Measurements from ENCODE around the gene HAUS8. TPM values are rescaled to one million over a fixed set of nuclear protein-coding genes. Genes with fewer than 3 reads are reported as not detected.
"Not testable (repeated sequence)": the region's sequence is repeated elsewhere in the genome, so short reads cannot be mapped to it uniquely, and the experiment has no call there.

Gene HAUS8
- total RNA-seq, 2 donors from 2014 or later, result 26.0 to 35.2 TPM

DNA sequence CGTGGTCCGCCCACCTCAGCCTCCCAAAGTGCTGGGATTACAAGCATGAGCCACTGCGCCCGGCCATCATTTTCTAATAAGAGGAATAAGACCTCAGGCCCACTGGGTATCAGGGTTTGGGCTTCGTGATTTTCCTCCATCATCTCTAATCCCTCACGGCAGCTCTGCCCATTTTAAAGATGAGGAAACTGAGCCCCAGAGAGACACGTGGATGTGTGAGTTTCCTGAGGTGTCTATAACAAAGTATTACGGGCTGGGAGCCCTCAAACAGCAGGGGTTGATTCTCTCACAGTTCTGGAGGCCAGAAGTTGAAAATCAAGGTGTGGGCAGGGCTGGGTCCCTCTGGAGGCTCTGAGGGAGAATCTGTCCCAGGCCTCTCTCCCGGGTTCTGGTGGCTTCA, 34.0 kb upstream of the HAUS8 start:
- peaks cover 72% of the 10 kb centered on the region for H3K36me3 Mint-ChIP-seq (ENCODE audit: low read depth)
- H3K27ac Mint-ChIP-seq, result peak overlapping the region; percentile 43
- no peak overlapping the region for H3K4me3 Mint-ChIP-seq
- no peaks in the 10 kb centered on the region for H3K27me3 Mint-ChIP-seq
- no peak for ATAC-seq (replicated peaks)
- H3K9me3 Mint-ChIP-seq, result no peaks in the 10 kb centered on the region
- peaks cover 22% of the 10 kb centered on the region for H3K4me1 Mint-ChIP-seq

DNA sequence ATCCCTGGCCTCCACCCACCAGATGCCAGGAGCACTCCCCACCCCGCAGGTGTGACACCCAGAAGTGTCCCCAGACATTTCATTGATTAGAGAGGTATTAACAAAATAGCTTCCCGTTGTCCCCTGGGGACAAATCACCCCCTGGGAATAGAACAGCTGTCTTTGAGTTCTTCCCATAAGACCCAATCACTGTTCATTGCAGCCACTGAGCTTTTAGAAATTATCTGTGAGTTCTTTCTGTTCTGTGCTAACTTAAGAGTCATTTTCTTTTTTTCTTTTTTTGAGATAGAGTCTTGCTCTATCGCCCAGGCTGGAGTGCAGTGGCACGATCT, 33.2 kb upstream of the HAUS8 start:
- H3K4me3 Mint-ChIP-seq, result no peak overlapping the region
- peaks cover 76% of the 10 kb centered on the region for H3K36me3 Mint-ChIP-seq (ENCODE audit: low read depth)
- no peaks in the 10 kb centered on the region for H3K27me3 Mint-ChIP-seq
- no peaks in the 10 kb centered on the region for H3K9me3 Mint-ChIP-seq
- ATAC-seq (replicated peaks), result no peak
- H3K4me1 Mint-ChIP-seq, result peaks cover 23% of the 10 kb centered on the region
- H3K27ac Mint-ChIP-seq, result no peak overlapping the region

DNA sequence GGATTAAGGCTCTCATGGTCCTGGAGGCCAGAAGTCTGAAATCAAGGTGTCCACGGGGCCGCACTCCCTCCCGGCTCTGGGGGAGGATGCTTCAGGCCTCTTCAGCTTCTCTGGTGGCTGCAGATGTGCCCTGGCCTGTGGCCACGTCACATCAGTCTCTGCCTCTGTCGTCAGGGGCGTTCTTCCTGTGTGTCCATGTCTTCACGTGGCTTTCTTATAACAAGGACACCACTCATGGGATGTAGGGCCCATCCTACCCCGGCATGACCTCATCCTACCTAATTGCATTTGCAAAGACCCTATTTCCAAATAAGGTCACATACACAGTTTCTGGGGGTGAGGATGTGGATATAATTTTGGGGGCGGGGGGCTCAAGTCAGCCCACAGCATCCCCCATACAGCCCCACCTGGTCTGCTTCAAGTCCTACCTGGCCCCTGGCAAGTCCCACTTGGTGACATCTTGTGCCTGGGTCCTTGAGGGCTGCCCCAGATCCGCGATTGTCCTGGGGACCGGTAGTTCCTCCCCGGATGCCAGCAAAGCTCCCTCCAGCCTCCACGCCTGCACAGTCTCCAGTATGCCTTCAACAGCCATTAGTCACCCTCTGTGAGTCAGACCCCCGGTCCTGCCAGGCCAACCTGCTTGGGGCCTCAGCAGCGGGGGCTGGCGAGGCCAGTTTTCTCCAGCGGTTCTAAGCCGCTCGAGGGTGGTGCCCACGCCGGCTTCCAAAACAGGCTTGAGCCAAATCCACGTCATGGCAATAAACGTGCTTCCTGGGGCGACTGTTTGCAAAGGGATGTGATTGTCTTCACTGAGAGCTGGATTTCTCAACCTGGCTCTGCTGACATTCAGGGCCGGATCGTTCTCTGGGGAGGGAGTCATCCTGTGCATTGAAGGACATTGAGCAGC, 32.5 kb upstream of the HAUS8 start:
- Mint-ChIP-seq H3K4me1 (peaks cover 23% of the 10 kb centered on the region), H3K27me3 (no peaks in the 10 kb centered on the region), H3K4me3 (no peak overlapping the region), H3K9me3 (no peaks in the 10 kb centered on the region), H3K27ac (no peak overlapping the region), H3K36me3 (ENCODE audit: low read depth) (peaks cover 76% of the 10 kb centered on the region)
- peak; percentile 72 for ATAC-seq (replicated peaks)

DNA sequence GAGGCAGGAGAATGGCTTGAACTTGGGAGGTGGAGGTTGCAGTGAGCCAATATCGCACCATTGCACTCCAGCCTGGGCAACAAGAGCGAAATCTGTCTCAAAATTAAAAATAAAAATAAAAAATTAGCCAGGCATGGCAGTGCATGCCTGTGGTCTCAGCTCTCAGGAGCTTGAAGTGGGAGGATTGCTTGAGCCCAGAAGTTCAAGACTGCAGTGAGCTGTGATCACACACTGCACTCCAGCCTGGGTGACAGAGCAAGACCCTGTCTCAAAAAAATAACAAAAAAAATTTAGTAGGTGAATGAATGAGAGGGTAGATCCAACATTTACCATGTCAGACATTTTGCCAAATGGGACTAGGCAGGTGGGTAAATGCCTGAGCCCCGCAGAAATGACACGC, 31.7 kb upstream of the HAUS8 start:
- ATAC-seq (replicated peaks); H3K9me3 Mint-ChIP-seq; H3K27ac Mint-ChIP-seq; H3K4me3 Mint-ChIP-seq; H3K27me3 Mint-ChIP-seq: not testable (repeated sequence)
- Mint-ChIP-seq H3K36me3 (ENCODE audit: low read depth) (peaks cover 80% of the 10 kb centered on the region), H3K4me1 (peaks cover 20% of the 10 kb centered on the region)

DNA sequence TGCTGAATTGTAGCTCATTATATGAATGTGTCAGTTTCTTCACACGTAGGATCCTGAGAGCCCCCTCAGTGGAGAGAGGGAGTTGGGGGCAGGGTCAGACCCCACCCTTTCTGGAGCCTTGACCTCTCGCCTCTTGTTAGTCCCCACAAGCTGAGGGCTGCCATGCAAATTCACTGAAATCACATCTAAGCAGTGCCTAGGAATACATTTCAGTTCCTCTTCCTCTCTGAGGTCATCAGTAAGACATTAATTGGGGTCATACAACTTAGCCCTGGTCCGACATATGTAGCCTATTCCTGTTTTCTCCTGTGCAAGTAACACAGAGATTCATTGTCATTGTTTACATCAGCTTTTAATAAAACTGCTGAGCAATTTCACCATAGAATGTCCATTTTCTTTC, 30.3 kb upstream of the HAUS8 start:
- Mint-ChIP-seq H3K9me3 (no peaks in the 10 kb centered on the region), H3K27ac (no peak overlapping the region), H3K4me1 (peaks cover 19% of the 10 kb centered on the region), H3K36me3 (ENCODE audit: low read depth) (peaks cover 88% of the 10 kb centered on the region), H3K27me3 (no peaks in the 10 kb centered on the region), H3K4me3 (no peak overlapping the region)
- no peak for ATAC-seq (replicated peaks)

DNA sequence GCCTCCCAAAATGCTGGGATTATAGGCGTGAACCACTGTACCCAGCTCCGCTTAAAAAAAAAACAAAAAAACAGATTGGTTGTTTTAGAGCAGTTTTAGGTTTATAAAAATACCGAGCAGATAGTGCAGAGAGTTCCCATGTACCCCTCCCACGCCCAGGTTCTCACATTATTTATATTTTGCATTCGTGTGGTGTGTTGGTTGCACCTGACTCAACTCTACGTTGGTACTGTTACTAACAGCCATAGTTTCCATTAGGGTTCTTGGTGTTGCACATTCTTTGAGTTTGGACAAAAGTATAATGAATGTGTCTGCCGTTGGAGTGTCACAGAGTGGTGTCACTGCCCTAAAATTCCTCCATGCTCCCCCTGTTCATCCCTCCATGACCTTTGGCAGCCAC, 29.4 kb upstream of the HAUS8 start:
- no peaks in the 10 kb centered on the region for H3K9me3 Mint-ChIP-seq
- H3K4me1 Mint-ChIP-seq, result peaks cover 19% of the 10 kb centered on the region
- no peaks in the 10 kb centered on the region for H3K27me3 Mint-ChIP-seq
- H3K36me3 Mint-ChIP-seq (ENCODE audit: low read depth), result peaks cover 91% of the 10 kb centered on the region
- ATAC-seq (replicated peaks), result peak; percentile 67
- H3K4me3 Mint-ChIP-seq, result no peak overlapping the region
- no peak overlapping the region for H3K27ac Mint-ChIP-seq

DNA sequence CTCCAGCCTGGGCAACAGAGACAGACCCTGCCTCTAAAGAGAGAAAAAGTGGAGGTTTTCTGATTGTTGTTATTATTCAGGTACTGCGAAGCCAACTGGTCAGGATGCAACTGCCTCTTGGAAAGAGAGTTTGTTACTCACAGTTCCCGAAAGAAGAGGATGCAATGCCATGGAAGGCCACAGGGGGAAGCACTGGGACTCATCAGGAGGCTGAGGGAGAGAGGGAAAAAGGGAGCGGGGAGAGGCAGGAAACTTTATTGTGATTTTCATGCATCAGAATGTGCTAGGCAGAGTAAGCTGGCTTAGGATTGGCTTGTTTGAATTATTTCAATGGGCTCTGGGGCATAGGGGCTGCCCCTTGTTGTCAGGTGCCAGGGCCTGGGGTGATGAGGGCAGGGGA, 27.9 kb upstream of the HAUS8 start:
- Mint-ChIP-seq H3K36me3 (ENCODE audit: low read depth) (peaks cover 90% of the 10 kb centered on the region), H3K4me1 (peaks cover 20% of the 10 kb centered on the region), H3K27me3 (no peaks in the 10 kb centered on the region), H3K4me3 (no peak overlapping the region), H3K9me3 (no peaks in the 10 kb centered on the region), H3K27ac (no peak overlapping the region)
- no peak for ATAC-seq (replicated peaks)

DNA sequence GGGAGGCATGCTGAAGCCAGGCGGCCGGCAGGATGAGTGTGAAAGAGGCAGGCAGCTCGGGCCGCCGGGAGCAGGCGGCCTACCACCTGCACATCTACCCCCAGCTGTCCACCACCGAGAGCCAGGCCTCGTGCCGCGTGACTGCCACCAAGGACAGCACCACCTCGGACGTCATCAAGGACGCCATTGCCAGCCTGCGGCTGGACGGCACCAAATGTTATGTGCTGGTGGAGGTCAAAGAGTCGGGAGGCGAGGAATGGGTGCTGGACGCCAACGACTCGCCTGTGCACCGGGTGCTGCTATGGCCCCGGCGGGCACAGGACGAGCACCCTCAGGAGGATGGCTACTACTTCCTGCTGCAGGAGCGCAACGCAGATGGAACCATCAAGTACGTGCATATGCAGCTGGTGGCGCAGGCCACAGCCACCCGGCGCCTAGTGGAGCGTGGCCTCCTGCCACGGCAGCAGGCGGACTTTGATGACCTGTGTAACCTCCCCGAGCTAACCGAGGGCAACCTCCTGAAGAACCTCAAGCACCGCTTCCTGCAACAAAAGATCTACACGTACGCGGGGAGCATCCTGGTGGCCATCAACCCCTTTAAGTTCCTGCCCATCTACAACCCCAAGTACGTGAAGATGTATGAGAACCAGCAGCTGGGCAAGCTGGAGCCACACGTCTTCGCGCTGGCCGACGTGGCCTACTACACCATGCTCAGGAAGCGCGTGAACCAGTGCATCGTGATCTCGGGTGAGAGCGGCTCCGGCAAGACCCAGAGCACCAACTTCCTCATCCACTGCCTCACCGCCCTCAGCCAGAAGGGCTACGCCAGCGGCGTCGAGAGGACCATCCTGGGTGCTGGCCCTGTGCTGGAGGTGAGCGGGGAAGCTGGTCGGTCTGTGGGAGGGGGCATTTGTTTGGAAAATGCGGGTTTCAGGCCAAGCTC, 26.7 kb upstream of the HAUS8 start:
- Mint-ChIP-seq H3K4me1 (peaks cover 15% of the 10 kb centered on the region), H3K27me3 (no peaks in the 10 kb centered on the region), H3K9me3 (no peaks in the 10 kb centered on the region), H3K27ac (no peak overlapping the region), H3K4me3 (no peak overlapping the region), H3K36me3 (ENCODE audit: low read depth) (peaks cover 90% of the 10 kb centered on the region)
- no peak for ATAC-seq (replicated peaks)

DNA sequence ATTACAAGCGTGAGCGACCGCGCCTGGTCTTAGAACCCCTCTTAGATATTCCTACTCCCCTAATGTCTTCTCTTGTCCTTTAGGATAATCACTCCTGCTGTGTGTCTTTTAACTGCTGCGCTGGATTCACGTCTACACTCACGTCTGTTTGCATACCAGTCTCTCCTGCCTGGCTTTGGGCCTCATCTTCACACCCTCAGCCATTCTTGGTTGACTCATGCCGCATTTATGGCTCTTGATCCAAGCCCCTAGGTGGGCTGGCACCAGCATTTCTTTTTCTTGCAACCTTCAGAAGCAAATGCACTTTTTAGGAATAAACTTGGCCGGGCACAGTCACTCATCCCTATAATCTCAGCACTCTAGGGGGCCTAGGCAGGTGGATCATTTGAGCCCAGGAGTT, 23.1 kb upstream of the HAUS8 start:
- Mint-ChIP-seq H3K4me3 (no peak overlapping the region), H3K27me3 (no peaks in the 10 kb centered on the region), H3K27ac (no peak overlapping the region)

DNA sequence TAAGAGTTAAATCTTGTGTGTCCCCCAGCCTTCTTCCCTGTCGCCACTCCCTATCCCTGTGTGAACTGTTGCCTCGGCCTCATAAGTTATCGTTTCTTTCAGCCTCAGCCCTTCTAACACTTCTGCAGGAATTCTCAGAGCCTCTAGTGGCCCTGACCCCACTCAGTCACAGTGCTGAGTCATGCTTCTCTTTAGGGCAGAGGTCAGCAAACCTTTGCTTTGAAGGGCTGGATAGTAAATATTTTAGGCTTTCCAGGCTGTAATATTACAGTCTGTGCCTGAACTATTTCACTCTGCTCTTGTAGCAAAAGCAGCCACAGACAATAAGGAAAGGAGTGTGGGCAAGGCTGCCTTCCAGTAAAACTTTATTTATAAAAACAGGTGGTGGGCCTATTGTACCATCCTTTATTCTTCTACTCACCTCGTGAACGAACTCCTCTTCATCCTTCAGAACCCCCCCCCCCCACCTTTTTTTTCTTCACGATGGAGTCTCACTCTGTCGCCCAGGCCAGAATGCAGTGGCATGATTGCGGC, 22.4 kb upstream of the HAUS8 start:
- H3K4me1 Mint-ChIP-seq, result peaks cover 14% of the 10 kb centered on the region
- H3K27ac Mint-ChIP-seq, result no peak overlapping the region
- ATAC-seq (replicated peaks), result no peak
- no peaks in the 10 kb centered on the region for H3K9me3 Mint-ChIP-seq
- H3K27me3 Mint-ChIP-seq, result no peaks in the 10 kb centered on the region
- peaks cover 60% of the 10 kb centered on the region for H3K36me3 Mint-ChIP-seq (ENCODE audit: low read depth)
- H3K4me3 Mint-ChIP-seq, result no peak overlapping the region

More for the DNA sequence above, 23.1 kb upstream of the HAUS8 start:
- Mint-ChIP-seq H3K9me3 (no peaks in the 10 kb centered on the region), H3K36me3 (ENCODE audit: low read depth) (peaks cover 63% of the 10 kb centered on the region), H3K4me1 (peaks cover 19% of the 10 kb centered on the region)
- no peak for ATAC-seq (replicated peaks)

DNA sequence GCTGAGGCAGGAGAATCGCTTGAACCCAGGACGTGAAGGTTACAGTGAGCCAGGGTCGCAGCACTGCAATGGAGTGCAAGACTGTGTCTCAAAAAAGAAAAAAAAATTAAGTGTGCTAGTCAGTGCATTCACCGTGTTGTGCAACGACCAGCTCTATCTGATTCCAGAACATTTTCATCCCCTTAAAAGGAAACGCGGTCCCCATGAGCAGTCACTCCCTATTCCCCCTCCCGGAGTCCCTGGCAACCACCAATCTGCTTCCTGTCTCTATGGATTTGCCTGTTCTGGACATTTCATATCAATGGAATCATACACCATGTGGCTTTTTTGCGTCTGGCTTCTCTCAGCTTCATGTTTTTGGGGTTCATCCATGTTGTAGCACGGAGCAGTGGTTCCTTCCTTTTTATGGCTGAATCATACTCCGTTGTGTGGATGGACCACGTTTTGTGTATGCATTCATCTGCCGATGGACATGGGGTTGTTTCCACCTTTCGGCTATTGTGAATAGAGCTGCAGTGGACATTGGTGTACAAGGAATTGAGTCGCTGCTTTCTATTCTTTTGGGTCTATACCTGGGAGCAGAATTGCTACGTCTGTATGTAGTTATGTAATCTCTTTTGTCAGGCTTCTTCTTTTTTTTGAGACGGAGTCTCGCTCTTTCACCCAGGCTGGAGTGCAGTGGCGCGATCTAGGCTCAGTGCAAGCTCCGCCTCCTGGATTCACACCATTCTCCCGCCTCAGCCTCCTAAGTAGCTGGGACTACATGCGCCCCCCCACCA, 20.1 kb upstream of the HAUS8 start:
- no peak overlapping the region for H3K27ac Mint-ChIP-seq
- H3K4me3 Mint-ChIP-seq, result no peak overlapping the region
- H3K27me3 Mint-ChIP-seq, result no peaks in the 10 kb centered on the region

DNA sequence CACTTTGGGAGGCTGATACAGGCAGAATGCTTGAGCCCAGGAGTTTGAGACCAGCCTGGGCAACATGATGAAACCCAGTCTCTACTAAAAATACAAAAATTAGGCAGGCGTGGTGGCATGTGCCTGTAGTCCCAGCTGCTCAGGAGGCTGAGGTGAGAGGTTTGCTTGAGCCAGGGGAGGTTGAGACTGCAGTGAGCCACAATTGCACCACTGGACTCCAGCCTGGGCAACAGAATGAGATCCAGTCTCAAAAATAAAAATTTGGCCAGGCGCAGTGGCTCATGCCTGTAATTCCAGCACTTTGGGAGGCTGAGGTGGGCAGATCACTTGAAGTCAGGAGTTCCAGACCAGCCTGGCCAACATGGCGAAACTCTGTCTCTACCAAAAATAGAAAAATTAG, 19.4 kb upstream of the HAUS8 start:
- H3K27ac Mint-ChIP-seq; H3K27me3 Mint-ChIP-seq; ATAC-seq (replicated peaks); H3K9me3 Mint-ChIP-seq; H3K4me3 Mint-ChIP-seq: not testable (repeated sequence)
- peaks cover 43% of the 10 kb centered on the region for H3K36me3 Mint-ChIP-seq (ENCODE audit: low read depth)
- H3K4me1 Mint-ChIP-seq, result peaks cover 22% of the 10 kb centered on the region

More for the DNA sequence above, 20.1 kb upstream of the HAUS8 start:
- peaks cover 45% of the 10 kb centered on the region for H3K36me3 Mint-ChIP-seq (ENCODE audit: low read depth)
- H3K4me1 Mint-ChIP-seq, result peaks cover 16% of the 10 kb centered on the region
- ATAC-seq (replicated peaks), result no peak
- H3K9me3 Mint-ChIP-seq, result no peaks in the 10 kb centered on the region

DNA sequence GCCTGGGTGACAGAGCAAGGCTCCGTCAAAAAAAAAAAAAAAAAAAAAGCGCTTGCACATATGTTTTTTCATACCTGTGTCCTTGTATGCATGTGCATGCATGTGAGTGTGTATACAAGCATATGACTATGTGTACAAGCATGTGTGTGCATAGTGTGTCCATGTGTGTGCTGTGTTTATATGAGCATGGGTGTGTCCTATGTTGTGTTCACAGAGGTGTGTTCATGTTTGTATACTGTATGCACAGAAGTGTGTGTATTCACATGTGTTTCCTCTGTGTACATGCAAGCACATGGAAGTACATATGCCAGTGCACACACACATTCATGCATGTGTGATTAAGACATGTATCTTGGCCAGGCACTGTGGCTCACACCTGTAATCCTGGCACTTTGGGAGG, 17.4 kb upstream of the HAUS8 start:
- ATAC-seq (replicated peaks), result no peak
- Mint-ChIP-seq H3K9me3 (no peaks in the 10 kb centered on the region), H3K27ac (no peak overlapping the region), H3K4me1 (peaks cover 25% of the 10 kb centered on the region), H3K27me3 (no peaks in the 10 kb centered on the region), H3K4me3 (no peak overlapping the region), H3K36me3 (ENCODE audit: low read depth) (peaks cover 33% of the 10 kb centered on the region)

DNA sequence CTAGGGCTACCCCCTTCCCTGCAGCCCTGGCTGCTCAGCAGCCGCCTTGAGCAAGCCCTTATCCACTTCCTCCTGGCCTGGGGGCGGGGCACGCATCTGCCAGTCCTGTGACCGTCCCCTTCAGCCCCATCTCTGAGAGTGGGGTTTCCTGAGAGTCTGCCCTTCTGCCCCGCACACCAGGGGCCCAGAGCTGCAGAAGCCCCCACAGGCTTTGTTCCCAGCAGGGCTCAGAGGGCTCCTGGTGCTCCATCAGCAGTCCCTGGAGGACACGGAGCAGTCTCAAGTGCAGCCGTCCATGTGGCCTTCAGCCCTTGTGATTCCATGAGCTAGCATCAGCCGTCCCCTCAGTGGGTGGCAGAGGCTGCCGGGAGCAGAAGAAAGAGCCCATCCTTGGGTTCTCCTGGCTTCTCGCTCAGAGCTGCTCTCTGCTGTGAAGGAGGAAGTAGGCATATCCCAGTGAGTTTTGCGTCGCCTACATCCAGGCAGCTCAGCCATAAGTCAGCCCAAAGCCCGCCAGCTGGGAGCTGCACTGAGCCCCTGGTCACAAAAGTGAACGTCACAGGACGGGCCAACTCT, 16.6 kb upstream of the HAUS8 start:
- Mint-ChIP-seq H3K27ac (no peak overlapping the region), H3K27me3 (no peaks in the 10 kb centered on the region), H3K4me1 (peaks cover 29% of the 10 kb centered on the region), H3K4me3 (no peak overlapping the region), H3K9me3 (no peaks in the 10 kb centered on the region), H3K36me3 (ENCODE audit: low read depth) (peaks cover 36% of the 10 kb centered on the region)
- ATAC-seq (replicated peaks), result no peak
